PC-3 (cell line): ENCODE results near the gene IGDCC3.

ENCODE experiments used
- EZH2 ChIP-seq: fragments of 300-600 bp; sonication (generic); IDR thresholded peaks from one replicate; pipeline ENCODE4 v1.6.1; 2017; ENCODE audit warnings: antibody characterized with exemption, mild to moderate bottlenecking, low read length; ENCODE audit not compliant: unreplicated experiment
- TF ChIP-seq, protein P1 (sequence below): fragments of 300-600 bp; sonication (generic); conservative IDR thresholded peaks from 2 replicates; pipeline ENCODE4 v1.5.1; 2017; ENCODE audit warnings: antibody characterized with exemption, low read depth, mild to moderate bottlenecking, low read length

DNA sequence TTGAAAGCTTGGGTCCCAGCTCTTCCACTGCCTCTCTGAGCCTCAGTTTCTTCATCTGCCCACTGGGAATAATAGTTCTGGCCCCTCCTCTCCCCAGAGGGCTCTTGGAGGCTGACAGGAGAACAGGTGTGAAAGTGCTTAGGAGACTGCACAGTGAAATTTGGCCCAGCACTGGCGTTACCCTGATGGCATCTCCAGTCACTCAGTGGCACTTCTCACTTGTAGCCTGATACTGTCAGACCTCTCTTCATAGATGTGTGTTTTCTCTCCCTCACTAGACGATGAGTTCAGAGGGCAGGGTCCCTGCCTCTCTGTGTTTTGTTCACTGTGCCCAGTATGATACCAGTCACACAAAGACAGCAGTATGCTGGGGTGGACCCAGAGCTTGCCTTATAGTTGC lies 22.2 kb upstream of the IGDCC3 start:
- no peak for TF ChIP-seq EZH2
- TF ChIP-seq, protein P1, sequence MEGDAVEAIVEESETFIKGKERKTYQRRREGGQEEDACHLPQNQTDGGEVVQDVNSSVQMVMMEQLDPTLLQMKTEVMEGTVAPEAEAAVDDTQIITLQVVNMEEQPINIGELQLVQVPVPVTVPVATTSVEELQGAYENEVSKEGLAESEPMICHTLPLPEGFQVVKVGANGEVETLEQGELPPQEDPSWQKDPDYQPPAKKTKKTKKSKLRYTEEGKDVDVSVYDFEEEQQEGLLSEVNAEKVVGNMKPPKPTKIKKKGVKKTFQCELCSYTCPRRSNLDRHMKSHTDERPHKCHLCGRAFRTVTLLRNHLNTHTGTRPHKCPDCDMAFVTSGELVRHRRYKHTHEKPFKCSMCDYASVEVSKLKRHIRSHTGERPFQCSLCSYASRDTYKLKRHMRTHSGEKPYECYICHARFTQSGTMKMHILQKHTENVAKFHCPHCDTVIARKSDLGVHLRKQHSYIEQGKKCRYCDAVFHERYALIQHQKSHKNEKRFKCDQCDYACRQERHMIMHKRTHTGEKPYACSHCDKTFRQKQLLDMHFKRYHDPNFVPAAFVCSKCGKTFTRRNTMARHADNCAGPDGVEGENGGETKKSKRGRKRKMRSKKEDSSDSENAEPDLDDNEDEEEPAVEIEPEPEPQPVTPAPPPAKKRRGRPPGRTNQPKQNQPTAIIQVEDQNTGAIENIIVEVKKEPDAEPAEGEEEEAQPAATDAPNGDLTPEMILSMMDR: no peak
